22Rv1 (cell line): ENCODE measurements around the gene XPR1.

ENCODE experiments used
- ZFX ChIP-seq: fragments of 450-650 bp; IDR thresholded peaks from 2 replicates; pipeline ENCODE4 v1.6.1; 2017; ENCODE audit warnings: antibody characterized with exemption, borderline replicate concordance
- TF ChIP-seq, protein P1 (sequence below): fragments of 450-650 bp; IDR thresholded peaks from 2 replicates; pipeline ENCODE4 v1.5.1; 2017; ENCODE audit warnings: mild to moderate bottlenecking

DNA sequence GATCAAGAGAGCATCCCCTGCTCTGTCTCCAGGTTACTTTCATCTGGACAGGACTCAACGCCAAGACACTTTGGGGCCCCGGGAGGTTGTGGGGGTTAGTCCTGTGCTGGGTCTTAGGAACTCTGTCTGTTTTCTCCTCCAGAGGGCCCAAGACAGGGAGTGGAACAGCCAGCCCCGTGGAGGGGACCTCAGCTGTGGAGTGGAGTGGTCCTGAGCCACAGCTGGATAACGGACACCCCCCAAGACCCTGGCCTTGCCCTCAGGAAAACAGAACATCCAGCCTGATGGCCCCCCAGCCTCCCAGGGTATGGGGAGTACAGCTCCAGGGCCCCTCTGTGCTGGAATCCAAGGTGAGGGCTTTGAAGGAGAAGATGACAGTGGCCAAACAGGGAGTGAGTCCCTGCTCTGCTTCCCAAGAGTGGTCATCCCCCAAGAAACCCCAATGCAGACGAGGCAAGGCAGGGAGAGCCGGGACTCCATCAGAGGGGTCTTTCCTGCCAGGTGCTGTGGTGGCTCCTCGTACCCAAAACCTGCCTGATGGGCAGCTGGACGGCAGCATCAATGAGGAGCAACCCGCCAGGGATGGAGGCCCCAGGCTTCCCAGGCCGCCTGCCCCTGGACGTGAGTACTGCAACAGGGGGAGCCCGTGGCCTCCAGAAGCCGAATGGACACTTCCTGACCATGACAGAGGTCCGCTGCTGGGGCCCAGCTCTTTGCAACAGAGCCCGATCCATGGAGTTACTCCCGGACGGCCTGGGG, 284.4 kb downstream of the XPR1 start:
- TF ChIP-seq, protein P1, sequence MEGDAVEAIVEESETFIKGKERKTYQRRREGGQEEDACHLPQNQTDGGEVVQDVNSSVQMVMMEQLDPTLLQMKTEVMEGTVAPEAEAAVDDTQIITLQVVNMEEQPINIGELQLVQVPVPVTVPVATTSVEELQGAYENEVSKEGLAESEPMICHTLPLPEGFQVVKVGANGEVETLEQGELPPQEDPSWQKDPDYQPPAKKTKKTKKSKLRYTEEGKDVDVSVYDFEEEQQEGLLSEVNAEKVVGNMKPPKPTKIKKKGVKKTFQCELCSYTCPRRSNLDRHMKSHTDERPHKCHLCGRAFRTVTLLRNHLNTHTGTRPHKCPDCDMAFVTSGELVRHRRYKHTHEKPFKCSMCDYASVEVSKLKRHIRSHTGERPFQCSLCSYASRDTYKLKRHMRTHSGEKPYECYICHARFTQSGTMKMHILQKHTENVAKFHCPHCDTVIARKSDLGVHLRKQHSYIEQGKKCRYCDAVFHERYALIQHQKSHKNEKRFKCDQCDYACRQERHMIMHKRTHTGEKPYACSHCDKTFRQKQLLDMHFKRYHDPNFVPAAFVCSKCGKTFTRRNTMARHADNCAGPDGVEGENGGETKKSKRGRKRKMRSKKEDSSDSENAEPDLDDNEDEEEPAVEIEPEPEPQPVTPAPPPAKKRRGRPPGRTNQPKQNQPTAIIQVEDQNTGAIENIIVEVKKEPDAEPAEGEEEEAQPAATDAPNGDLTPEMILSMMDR, result no peak
- no peak for TF ChIP-seq ZFX
